ENCODE data around the gene NAMPT.
"Not testable (repeated sequence)": the region's sequence is repeated elsewhere in the genome, so short reads cannot be mapped to it uniquely, and the experiment has no call there.

Gene NAMPT

GRCh38 chr7:106231856-106232490 lies 52.8 kb downstream of the NAMPT start:
- DNase-seq (ENCODE audit: low spot score), result no peak

GRCh38 chr7:106225856-106226255 lies 58.9 kb downstream of the NAMPT start:
- no peak for DNase-seq (ENCODE audit: low spot score)

- DNase-seq (ENCODE audit: low spot score), result no peak
Measured at GRCh38 chr7:106224797-106225196, 60.0 kb downstream of the NAMPT start.

- no peak for DNase-seq (ENCODE audit: low spot score)
Measured at GRCh38 chr7:106223156-106223555, 61.6 kb downstream of the NAMPT start.

GRCh38 chr7:106222545-106222944 lies 62.2 kb downstream of the NAMPT start:
- DNase-seq (ENCODE audit: low spot score), result no peak

GRCh38 chr7:106220307-106220706 lies 64.5 kb downstream of the NAMPT start:
- no peak for DNase-seq (ENCODE audit: low spot score)

GRCh38 chr7:106219170-106219569 lies 65.6 kb downstream of the NAMPT start:
- no peak for DNase-seq (ENCODE audit: low spot score)

GRCh38 chr7:106218546-106218945 lies 66.2 kb downstream of the NAMPT start:
- DNase-seq (ENCODE audit: low spot score), result no peak

- DNase-seq (ENCODE audit: low spot score), result peak; percentile 48
Measured at GRCh38 chr7:106216923-106217542, 67.8 kb downstream of the NAMPT start.

GRCh38 chr7:106216517-106216922 lies 68.3 kb downstream of the NAMPT start:
- DNase-seq (ENCODE audit: low spot score), result peak; percentile 78

GRCh38 chr7:106215868-106216516 lies 68.8 kb downstream of the NAMPT start:
- DNase-seq (ENCODE audit: low spot score), result no peak

- not testable (repeated sequence) for DNase-seq (ENCODE audit: low spot score)
Measured at GRCh38 chr7:106208944-106209343, 75.8 kb downstream of the NAMPT start.

GRCh38 chr7:106206826-106207541 lies 77.8 kb downstream of the NAMPT start:
- no peak for DNase-seq (ENCODE audit: low spot score)

GRCh38 chr7:106205621-106206222 lies 79.1 kb downstream of the NAMPT start:
- DNase-seq (ENCODE audit: low spot score), result no peak

- DNase-seq (ENCODE audit: low spot score), result no peak
Measured at GRCh38 chr7:106203473-106203872, 81.3 kb downstream of the NAMPT start.

- no peak for DNase-seq (ENCODE audit: low spot score)
Measured at GRCh38 chr7:106201164-106201563, 83.6 kb downstream of the NAMPT start.

GRCh38 chr7:106199813-106200364 lies 84.9 kb downstream of the NAMPT start:
- no peak for DNase-seq (ENCODE audit: low spot score)

GRCh38 chr7:106199024-106199423 lies 85.8 kb downstream of the NAMPT start:
- no peak for DNase-seq (ENCODE audit: low spot score)
